DOHH2 (cell line): ENCODE results near the gene RAET1E.
A peak's percentile ranks its signal among the peaks of the same experiment; 100 is the strongest.

Source experiments
- H3F3A ChIP-seq: fragments of 200-600 bp; sonication (generic), shearing (Covaris generic); 2 replicates; pipeline ENCODE4 v1.6.0; 2016; ENCODE audit warnings: antibody characterized with exemption, mild to moderate bottlenecking; ENCODE audit not compliant: control insufficient read depth, insufficient read depth
- H3K27ac ChIP-seq: fragments of 200-600 bp; sonication (generic); 2 replicates; pipeline ENCODE4 v1.5.1; 2014; ENCODE audit warnings: low read depth, mild to moderate bottlenecking, low read length, moderate library complexity
- H3K27me3 ChIP-seq: fragments of 200-600 bp; sonication (generic); 2 replicates; pipeline ENCODE4 v1.6.1; 2014; ENCODE audit warnings: mild to moderate bottlenecking, low read length, mixed read lengths; ENCODE audit not compliant: control insufficient read depth
- H3K36me3 ChIP-seq: fragments of 200-600 bp; sonication (generic); 2 replicates; pipeline ENCODE4 v1.6.1; 2014; ENCODE audit warnings: mild to moderate bottlenecking, low read length, moderate library complexity, mixed read lengths; ENCODE audit not compliant: control insufficient read depth
- H3K4me1 ChIP-seq: fragments of 200-600 bp; sonication (generic); 2 replicates; pipeline ENCODE4 v1.6.1; 2014; ENCODE audit warnings: mild to moderate bottlenecking, low read length, mixed read lengths; ENCODE audit not compliant: control insufficient read depth
- H3K4me2 ChIP-seq: fragments of 200-600 bp; sonication (generic); 2 replicates; pipeline ENCODE4 v1.6.0; 2014; ENCODE audit warnings: mild to moderate bottlenecking, low read length, moderate library complexity
- H3K4me3 ChIP-seq: fragments of 200-600 bp; sonication (generic); 2 replicates; pipeline ENCODE4 v1.5.1; 2014; ENCODE audit warnings: mild to moderate bottlenecking, low read length, mixed read lengths
- H3K79me2 ChIP-seq: fragments of 200-600 bp; sonication (generic); 2 replicates; pipeline ENCODE4 v1.6.1; 2014; ENCODE audit warnings: mild to moderate bottlenecking, low read length, mixed read lengths; ENCODE audit not compliant: control insufficient read depth
- H3K9me2 ChIP-seq: fragments of 200-600 bp; sonication (generic); replicated peaks from 2 replicates; pipeline ENCODE4 v1.6.1; 2014; ENCODE audit warnings: mild to moderate bottlenecking, low read length, mixed read lengths; ENCODE audit not compliant: control insufficient read depth
- H3K9me3 ChIP-seq: fragments of 200-600 bp; sonication (generic); 2 replicates; pipeline ENCODE4 v1.6.1; 2014; ENCODE audit warnings: antibody characterized with exemption, low read length, mixed read lengths; ENCODE audit not compliant: control insufficient read depth, insufficient read depth
- H4K20me1 ChIP-seq: fragments of 200-600 bp; sonication (generic); 2 replicates; pipeline ENCODE4 v1.6.0; 2014; ENCODE audit warnings: low read depth, mild to moderate bottlenecking, antibody characterized with exemption, low read length, moderate library complexity; ENCODE audit not compliant: control insufficient read depth, insufficient read depth
- CTCF ChIP-seq: fragments of 200-600 bp; sonication (generic); IDR thresholded peaks from one replicate; pipeline ENCODE4 v1.5.1; 2014; ENCODE audit warnings: antibody characterized with exemption, mild to moderate bottlenecking, low read depth, low read length; ENCODE audit not compliant: poor library complexity, severe bottlenecking
- EZH2phosphoT487 ChIP-seq: fragments of 200-600 bp; sonication (generic); IDR thresholded peaks from 2 replicates; pipeline ENCODE4 v1.6.1; 2017; ENCODE audit warnings: borderline replicate concordance, mild to moderate bottlenecking, antibody characterized with exemption, low read length, moderate library complexity, mixed read lengths

The RAET1E gene

GRCh38 chr6:149934249-149935156 is 36.6 kb upstream of the RAET1E start:
- Histone ChIP-seq H3K36me3 (no peaks in the 10 kb centered on the region), H3F3A (no peaks in the 10 kb centered on the region), H3K9me2 (no peaks in the 10 kb centered on the region), H4K20me1 (no peaks in the 10 kb centered on the region), H3K27me3 (peaks cover 65% of the 10 kb centered on the region), H3K9me3 (no peaks in the 10 kb centered on the region), H3K79me2 (no peaks in the 10 kb centered on the region), H3K4me1 (peaks cover 16% of the 10 kb centered on the region), H3K4me3 (no peak overlapping the region), H3K27ac (no peak overlapping the region), H3K4me2 (peak overlapping the region; percentile 22; the same call in 1 of the 2 replicates)
- TF ChIP-seq EZH2phosphoT487: no peak
- TF ChIP-seq CTCF: peak; percentile 86

GRCh38 chr6:149933461-149933860 is 35.5 kb upstream of the RAET1E start:
- H3K4me2 ChIP-seq: no peak overlapping the region
- no peaks in the 10 kb centered on the region for H3K36me3 ChIP-seq
- H3K9me2 ChIP-seq: no peaks in the 10 kb centered on the region
- no peaks in the 10 kb centered on the region for H3K79me2 ChIP-seq
- no peak overlapping the region for H3K27ac ChIP-seq
- H3K4me3 ChIP-seq: no peak overlapping the region
- H3K4me1 ChIP-seq: peaks cover 8% of the 10 kb centered on the region
- H3K9me3 ChIP-seq: no peaks in the 10 kb centered on the region
- H3F3A ChIP-seq: no peaks in the 10 kb centered on the region
- no peaks in the 10 kb centered on the region for H4K20me1 ChIP-seq
- peaks cover 61% of the 10 kb centered on the region for H3K27me3 ChIP-seq
- TF ChIP-seq CTCF: no peak
- TF ChIP-seq EZH2phosphoT487: no peak

GRCh38 chr6:149933036-149933435 is 35.1 kb upstream of the RAET1E start:
- no peak overlapping the region for H3K27ac ChIP-seq
- H4K20me1 ChIP-seq: no peaks in the 10 kb centered on the region
- peaks cover 56% of the 10 kb centered on the region for H3K27me3 ChIP-seq
- H3K4me1 ChIP-seq: peaks cover 4% of the 10 kb centered on the region; the same call in 1 of the 2 replicates
- H3K79me2 ChIP-seq: no peaks in the 10 kb centered on the region
- no peaks in the 10 kb centered on the region for H3K36me3 ChIP-seq
- H3K4me3 ChIP-seq: no peak overlapping the region
- H3K4me2 ChIP-seq: no peak overlapping the region
- TF ChIP-seq CTCF (no peak), EZH2phosphoT487 (no peak)
- no peaks in the 10 kb centered on the region for H3K9me3 ChIP-seq
- no peaks in the 10 kb centered on the region for H3F3A ChIP-seq
- no peaks in the 10 kb centered on the region for H3K9me2 ChIP-seq
